ENCODE results near the gene DYNLL2.
"Not testable (repeated sequence)": the region's sequence is repeated elsewhere in the genome, so short reads cannot be mapped to it uniquely, and the experiment has no call there.

DNA sequence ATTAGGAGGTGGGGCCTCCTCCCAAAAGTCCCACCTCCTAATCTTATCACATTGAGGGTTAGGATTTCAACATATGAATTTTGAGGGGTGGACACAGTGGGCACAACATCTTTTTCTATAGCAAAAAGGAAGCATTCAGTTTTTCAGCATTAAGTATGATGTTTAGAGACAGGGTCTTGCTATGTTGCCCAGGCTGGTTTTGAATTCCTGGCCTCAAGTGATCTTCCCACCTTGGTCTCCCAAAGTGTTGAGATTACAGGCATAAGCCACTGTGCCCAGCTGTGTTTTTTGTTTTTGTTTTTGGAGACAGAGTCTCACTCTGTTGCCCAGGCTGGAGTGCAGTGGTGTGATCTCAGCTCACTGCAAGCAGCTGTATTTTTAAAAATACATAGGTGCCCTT is 18.7 kb downstream of the DYNLL2 start:
- not testable (repeated sequence) for TF ChIP-seq POLR2A, EP300 (IDR thresholded peaks at IDR 0.05)
- TF ChIP-seq, protein P1, sequence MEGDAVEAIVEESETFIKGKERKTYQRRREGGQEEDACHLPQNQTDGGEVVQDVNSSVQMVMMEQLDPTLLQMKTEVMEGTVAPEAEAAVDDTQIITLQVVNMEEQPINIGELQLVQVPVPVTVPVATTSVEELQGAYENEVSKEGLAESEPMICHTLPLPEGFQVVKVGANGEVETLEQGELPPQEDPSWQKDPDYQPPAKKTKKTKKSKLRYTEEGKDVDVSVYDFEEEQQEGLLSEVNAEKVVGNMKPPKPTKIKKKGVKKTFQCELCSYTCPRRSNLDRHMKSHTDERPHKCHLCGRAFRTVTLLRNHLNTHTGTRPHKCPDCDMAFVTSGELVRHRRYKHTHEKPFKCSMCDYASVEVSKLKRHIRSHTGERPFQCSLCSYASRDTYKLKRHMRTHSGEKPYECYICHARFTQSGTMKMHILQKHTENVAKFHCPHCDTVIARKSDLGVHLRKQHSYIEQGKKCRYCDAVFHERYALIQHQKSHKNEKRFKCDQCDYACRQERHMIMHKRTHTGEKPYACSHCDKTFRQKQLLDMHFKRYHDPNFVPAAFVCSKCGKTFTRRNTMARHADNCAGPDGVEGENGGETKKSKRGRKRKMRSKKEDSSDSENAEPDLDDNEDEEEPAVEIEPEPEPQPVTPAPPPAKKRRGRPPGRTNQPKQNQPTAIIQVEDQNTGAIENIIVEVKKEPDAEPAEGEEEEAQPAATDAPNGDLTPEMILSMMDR (IDR thresholded peaks at IDR 0.05): not testable (repeated sequence)

Data from tibial nerve (tissue), 4 donors.